Measurements from ENCODE around the gene PSKH1.
"Not testable (repeated sequence)": the region's sequence is repeated elsewhere in the genome, so short reads cannot be mapped to it uniquely, and the experiment has no call there.

The PSKH1 gene

GRCh38 chr16:67888331-67888730 is 4.7 kb upstream of the PSKH1 start:
- DNase-seq (ENCODE audit: low spot score) = no peak

GRCh38 chr16:67892375-67892774 is 679 bp upstream of the PSKH1 start:
- no peak for DNase-seq (ENCODE audit: low spot score)

DNA sequence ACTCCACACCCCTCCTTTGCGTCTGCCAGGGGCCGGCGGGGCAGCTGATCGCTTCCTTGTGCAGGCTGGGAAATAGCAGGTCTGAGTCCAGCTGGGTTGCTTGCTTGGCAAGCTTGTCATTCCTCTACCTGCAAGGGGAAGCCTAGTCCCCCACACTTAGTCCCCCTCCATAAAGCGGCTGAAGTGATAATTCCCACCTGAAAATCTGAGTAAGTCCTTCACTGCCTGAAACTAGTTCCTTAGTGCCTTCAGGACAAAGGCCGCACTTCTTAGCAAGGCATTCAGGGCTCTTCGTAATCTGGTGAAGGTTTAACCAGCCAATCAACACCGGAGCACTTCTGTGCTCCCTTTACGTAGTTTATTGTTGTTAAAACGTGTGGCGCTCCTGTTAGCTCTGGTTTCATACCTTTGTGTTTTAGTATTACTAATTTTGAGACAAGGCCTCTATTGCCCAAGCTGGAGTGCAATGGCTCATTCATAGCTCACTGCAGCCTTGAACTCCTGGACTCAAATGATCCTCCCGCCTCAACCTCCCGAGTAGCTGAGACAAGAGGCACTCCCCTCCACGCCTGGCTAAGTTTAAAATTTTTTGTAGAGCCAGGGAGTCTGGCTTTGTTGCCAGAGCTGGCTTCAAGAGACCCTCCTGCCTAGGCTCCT is 817 bp downstream of the PSKH1 start:
- DNase-seq (ENCODE audit: low spot score) = no peak

GRCh38 chr16:67897231-67897630 is 4.2 kb downstream of the PSKH1 start:
- no peak for DNase-seq (ENCODE audit: low spot score)

DNA sequence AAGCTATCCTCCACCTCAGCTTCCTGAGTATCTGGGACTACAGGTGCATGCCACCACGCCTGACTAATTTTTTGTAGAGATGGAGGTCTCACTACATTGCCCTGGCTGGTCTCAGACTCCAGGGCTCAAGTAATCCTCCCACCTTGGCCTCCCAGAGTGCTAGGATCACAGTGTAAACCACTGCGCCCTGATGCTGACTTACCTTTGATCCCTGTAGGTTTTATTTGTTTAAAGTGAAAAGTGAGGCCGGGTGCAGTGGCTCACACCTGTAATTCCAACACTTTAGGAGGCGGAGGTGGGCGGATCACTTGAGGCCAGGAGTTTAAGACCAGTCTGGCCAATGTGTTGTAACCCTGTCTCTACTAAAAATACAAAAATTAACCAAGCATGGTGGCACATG is 8.7 kb downstream of the PSKH1 start:
- no peak for DNase-seq (ENCODE audit: low spot score)

GRCh38 chr16:67902831-67903230 is 9.8 kb downstream of the PSKH1 start:
- DNase-seq (ENCODE audit: low spot score) = no peak

DNA sequence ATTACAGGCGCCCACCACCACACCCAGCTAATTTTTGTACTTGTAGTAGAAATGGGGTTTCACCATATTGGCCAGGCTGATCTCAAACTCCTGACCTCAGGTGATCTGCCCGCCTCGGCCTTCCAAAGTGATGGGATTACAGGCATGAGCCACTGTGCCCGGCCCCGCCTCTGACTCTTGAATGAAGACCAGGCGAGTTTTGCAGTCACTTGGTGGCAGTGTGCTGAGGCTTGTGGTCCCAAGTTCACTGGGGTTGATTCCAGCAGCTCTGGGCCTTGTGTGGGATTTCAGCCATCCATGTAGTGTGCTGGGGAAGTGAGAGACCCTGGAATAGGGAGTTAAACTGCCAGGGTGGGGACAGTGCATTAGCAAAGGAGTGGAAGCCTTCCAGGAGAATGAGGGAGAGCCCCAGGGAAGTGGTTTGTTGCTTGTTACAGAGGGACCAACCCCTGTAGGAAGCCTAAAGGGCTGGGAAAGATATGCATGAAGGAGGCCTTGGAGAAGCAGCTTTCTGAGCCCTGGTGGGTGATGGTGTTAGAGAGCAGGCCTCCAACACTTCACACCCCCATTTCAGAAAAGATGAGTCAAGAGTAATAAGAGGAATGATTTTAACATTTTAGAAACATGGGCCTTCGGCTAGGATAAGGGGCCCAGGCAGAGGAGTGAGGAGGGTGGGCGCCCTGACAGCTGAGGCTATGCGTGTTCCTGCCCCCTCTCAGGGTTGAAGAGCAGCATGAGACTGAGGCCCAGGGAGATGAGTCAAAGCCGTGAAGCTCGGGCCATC is 14.5 kb downstream of the PSKH1 start:
- DNase-seq (ENCODE audit: low spot score) = no peak

GRCh38 chr16:67909056-67909742 is 16.1 kb downstream of the PSKH1 start:
- DNase-seq (ENCODE audit: low spot score) = no peak

- DNase-seq (ENCODE audit: low spot score) = no peak
Measured at GRCh38 chr16:67910158-67910557, 17.1 kb downstream of the PSKH1 start.

DNA sequence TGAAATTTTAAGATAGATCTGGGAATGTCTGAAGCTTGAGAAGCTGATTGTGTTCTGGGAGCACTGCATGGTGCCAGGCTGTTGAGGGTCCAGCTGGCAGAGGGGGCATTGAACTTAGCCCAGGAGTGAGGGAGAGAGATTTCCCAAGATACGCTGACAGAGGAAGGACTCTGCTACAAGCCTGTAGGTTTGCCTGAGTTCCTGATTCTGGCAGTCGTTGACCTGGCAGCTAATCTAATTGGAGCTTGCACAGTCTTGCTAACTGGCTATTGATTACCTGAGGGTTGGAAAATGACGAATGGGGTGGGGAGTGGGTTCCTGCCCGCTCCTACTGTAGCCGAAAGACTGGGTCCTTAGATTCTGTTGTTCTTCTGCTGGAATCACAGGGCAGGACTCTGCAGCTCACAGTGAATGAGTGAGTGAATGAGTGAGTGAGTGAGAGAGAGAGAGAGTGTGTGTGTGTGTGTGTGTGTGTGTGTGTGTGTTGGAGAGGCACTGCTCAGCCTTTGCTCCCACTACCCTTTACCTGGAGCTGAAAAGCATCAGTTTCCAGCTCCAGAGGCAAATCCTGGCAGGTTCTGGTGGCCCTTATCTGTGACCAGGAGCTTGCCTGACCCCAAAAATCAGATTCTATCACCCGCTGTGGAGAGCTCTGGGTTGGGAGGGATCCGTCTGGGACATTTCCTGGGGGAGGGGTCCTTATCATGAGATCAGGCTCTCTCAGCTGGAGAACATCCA is 21.9 kb downstream of the PSKH1 start:
- DNase-seq (ENCODE audit: low spot score) = no peak

DNA sequence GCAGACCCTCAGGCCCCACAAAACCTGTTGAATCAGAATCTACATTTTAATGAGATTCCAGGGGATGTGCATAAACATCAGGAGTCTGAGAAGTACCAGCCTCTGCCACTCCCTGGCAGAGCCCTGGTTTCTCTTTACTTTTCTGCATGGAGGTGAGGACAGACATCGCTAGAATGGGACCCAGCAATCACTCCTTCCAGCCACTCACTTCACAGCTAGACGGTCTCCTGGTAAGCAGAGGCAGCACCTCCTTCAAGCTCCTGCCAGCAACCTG is 22.4 kb downstream of the PSKH1 start:
- DNase-seq (ENCODE audit: low spot score) = not testable (repeated sequence)

- DNase-seq (ENCODE audit: low spot score) = no peak
Measured at GRCh38 chr16:67915831-67916723, 23.0 kb downstream of the PSKH1 start.

GRCh38 chr16:67917140-67917851 is 24.2 kb downstream of the PSKH1 start:
- no peak for DNase-seq (ENCODE audit: low spot score)

DNA sequence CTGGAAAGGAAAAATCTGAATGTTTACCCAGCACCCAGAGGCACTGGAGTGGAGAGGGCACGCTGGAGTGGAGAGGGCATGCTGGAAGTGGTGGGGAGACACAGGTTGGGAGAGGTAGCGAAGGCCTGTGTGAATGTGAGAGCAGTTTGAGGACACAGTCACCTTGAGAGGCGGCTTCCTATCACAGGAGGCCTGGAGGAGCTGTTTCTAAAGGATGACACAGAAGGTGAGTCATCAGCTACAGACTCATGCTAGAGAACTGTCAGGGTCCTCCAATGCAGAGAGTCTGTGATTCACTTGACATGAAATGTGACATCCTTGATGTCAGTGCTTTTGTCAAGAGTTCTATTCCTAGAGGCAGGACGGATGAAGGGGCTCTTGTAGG is 24.8 kb downstream of the PSKH1 start:
- DNase-seq (ENCODE audit: low spot score) = peak; percentile 33

- no peak for DNase-seq (ENCODE audit: low spot score)
Measured at GRCh38 chr16:67919622-67920221, 26.7 kb downstream of the PSKH1 start.

- DNase-seq (ENCODE audit: low spot score) = no peak
Measured at GRCh38 chr16:67922221-67922620, 29.2 kb downstream of the PSKH1 start.

- no peak for DNase-seq (ENCODE audit: low spot score)
Measured at GRCh38 chr16:67922740-67923139, 29.7 kb downstream of the PSKH1 start.

DNA sequence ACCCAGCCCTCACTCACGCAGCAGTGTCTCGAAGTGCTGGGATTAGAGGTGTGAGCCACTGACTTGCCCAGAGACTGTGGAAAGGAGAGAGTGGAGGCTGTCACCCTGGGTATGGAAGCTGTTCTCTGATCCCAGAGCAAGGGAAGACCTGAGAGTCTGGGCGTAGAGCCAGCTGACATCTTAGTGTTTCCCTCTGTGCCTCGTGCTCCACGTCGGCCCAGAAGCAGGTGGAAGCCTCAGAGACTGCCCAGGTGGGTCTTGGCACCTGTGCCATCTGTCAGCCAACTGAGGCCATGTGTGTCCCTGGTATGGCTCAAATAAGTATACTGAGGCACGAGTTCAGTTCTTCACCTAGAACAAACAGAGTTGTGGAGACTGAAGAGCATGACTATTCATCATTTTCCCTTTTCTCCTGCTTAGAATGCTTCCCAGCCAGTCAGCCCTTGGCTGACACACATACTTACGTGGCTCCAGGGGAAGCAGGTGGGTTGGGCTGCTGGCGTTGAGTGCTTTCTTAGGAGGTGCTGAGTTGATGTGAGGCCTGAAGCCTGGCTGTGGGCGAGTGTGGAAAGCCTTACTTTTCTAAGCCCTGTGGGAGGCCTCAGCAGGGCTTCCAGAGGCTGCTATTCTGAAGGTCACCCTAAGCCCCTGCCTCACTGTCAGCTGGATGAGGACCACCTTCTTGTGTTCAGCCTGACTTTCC is 30.5 kb downstream of the PSKH1 start:
- DNase-seq (ENCODE audit: low spot score) = no peak

DNA sequence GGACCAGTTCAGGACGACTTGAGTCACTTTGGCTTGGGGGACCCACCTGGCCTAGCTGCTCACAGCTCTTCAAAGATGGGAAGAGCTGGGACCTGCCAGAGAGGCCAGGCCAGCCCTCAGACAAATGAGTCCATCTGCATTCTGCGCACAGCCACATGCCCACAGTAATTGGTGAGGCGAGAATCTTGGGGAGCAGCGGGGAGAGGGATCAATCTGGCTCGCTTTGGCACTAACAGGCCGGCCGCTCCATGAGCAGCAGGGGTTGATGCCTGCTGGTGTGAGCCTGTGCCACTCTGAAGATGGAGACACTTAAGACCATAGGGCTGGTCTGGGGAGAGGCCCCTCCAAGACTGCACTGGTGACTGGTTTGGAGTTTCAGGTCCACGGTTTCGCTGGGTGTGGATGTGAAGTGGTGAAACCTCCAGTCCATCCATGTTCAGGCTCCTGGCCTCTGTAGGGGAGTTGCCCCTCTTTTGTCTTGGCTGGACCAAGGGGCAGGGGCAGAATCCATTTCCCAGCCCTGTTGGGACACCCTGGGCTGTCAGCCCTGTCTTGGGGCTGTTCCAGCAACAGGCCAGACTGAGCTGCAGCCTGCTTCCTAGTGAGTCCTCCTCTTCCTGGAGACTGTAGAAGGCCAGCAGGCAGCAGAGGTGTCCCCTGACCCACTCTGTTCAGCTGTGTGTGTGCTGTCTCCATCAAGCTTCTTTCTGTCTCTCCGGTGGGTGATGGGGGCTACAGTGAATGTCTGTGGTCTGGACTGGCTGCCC is 31.3 kb downstream of the PSKH1 start:
- no peak for DNase-seq (ENCODE audit: low spot score)
